Neural progenitor cell (in vitro differentiated cells): Measurements from ENCODE around the gene FBXL13.

ENCODE experiments used
- CTCF ChIP-seq: fragments of 200-600 bp; sonication (generic); IDR thresholded peaks from 2 replicates; pipeline ENCODE4 v1.5.1; 2017; ENCODE audit warnings: antibody characterized with exemption, mild to moderate bottlenecking
- EZH2 ChIP-seq: fragments of 200-600 bp; sonication (generic); IDR thresholded peaks from 2 replicates; pipeline ENCODE4 v1.6.1; 2017; ENCODE audit warnings: antibody characterized with exemption, mild to moderate bottlenecking, moderate library complexity

- TF ChIP-seq CTCF = no peak
- TF ChIP-seq EZH2 = no peak
Observed at GRCh38 chr7:103037476-103037822, 37.1 kb downstream of the FBXL13 start.
